Measurements from ENCODE around the gene DBNDD1. TPM values are rescaled to one million over a fixed set of nuclear protein-coding genes. Genes with fewer than 3 reads are reported as not detected.

DBNDD1 gene
- total RNA-seq, 1 experiment from 2014 or later, result 60.2 TPM

DNA sequence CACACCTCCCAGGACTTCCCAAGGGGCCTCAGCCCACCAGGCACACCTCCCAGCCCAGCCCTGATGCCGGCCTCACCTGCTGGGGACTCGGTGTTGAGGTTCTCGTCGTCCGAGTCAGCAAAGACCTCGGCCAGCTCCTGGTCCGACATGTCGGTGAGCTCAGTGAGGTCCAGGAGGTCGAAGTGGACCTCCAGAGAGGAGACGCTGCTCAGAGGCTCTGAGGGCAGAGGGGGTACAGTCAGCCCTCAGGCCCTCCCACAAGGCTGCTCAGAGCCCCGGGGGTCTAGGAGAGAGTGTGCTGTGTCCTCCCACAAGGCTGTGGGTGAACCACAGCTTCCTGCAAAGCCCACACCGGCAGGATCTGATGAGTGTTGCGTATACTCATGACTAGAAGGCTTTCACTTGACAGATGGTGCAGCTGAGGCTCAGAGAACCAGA lies 10.5 kb downstream of the DBNDD1 start:
- Histone ChIP-seq H3K4me2 (ENCODE audit: low read length) (no peak overlapping the region), H3K4me1 (ENCODE audit: control insufficient read depth in 1 of 2, insufficient read depth in 2 of 2, low read length in 2 of 2) (peaks cover 0 to 10% of the 10 kb centered on the region in 2 experiments; a peak in 1 of 4 replicates), H3K27ac (ENCODE audit: low read depth, low read length) (no peak overlapping the region), H3K36me3 (ENCODE audit: control insufficient read depth in 1 of 2, insufficient read depth in 2 of 2, low read length in 2 of 2) (peaks cover 2 to 4% of the 10 kb centered on the region in 2 experiments; a peak in 2 of 4 replicates), H3K9ac (ENCODE audit: low read length) (no peak overlapping the region), H2AFZ (ENCODE audit: low read depth, low read length, poor library complexity, severe bottlenecking) (no peak overlapping the region), H4K20me1 (ENCODE audit: insufficient read depth) (no peaks in the 10 kb centered on the region), H3K9me3 (ENCODE audit: control insufficient read depth in 1 of 2, insufficient read depth in 1 of 2, low read depth in 1 of 2, low read length in 2 of 2) (no peaks in the 10 kb centered on the region), H3K4me3 (replicated peaks in 1 of 2; ENCODE audit: low read depth in 1 of 2, low read length in 2 of 2) (no peak overlapping the region), H3K9me2 (ENCODE audit: insufficient read depth) (no peaks in the 10 kb centered on the region), H3K27me3 (ENCODE audit: insufficient read depth, low read length) (no peaks in the 10 kb centered on the region), H3K79me2 (ENCODE audit: insufficient read depth, low read length) (no peaks in the 10 kb centered on the region)
- TF ChIP-seq EZH2 (IDR thresholded peaks at IDR 0.05) (no peak), TCF7L2 (IDR thresholded peaks at IDR 0.05; ENCODE audit: borderline replicate concordance, extremely low read depth, insufficient read depth, insufficient read length) (no peak), YY1 (IDR thresholded peaks at IDR 0.05; ENCODE audit: extremely low read depth, insufficient replicate concordance, low read depth, low read length) (no peak), ZNF274 (IDR thresholded peaks at IDR 0.05; ENCODE audit: low read depth, low read length) (no peak), EZH2phosphoT487 (IDR thresholded peaks at IDR 0.05; ENCODE audit: borderline replicate concordance) (no peak), ELF1 (IDR thresholded peaks at IDR 0.05; ENCODE audit: borderline replicate concordance, low read depth) (no peak), POLR2A (IDR thresholded peaks at IDR 0.05; ENCODE audit: borderline replicate concordance, extremely low read depth, insufficient read depth, insufficient read length) (no peak), EGR1 (IDR thresholded peaks at IDR 0.05; ENCODE audit: low read depth) (no peak), REST (IDR thresholded peaks at IDR 0.05; ENCODE audit: low read depth) (no peak), CBX3 (IDR thresholded peaks at IDR 0.05; ENCODE audit: low read depth) (no peak), ZFX (IDR thresholded peaks at IDR 0.05) (no peak), MAX (IDR thresholded peaks at IDR 0.05) (no peak), SRF (IDR thresholded peaks at IDR 0.05; ENCODE audit: low read depth) (no peak), JUND (IDR thresholded peaks at IDR 0.05) (no peak), SP1 (IDR thresholded peaks at IDR 0.05; ENCODE audit: low read depth) (no peak), FOSL1 (IDR thresholded peaks at IDR 0.05; ENCODE audit: low read depth) (no peak), CEBPB (IDR thresholded peaks at IDR 0.05; ENCODE audit: low read depth) (no peak), SIN3A (IDR thresholded peaks at IDR 0.05; ENCODE audit: low read depth) (no peak)
- TF ChIP-seq, protein P1, sequence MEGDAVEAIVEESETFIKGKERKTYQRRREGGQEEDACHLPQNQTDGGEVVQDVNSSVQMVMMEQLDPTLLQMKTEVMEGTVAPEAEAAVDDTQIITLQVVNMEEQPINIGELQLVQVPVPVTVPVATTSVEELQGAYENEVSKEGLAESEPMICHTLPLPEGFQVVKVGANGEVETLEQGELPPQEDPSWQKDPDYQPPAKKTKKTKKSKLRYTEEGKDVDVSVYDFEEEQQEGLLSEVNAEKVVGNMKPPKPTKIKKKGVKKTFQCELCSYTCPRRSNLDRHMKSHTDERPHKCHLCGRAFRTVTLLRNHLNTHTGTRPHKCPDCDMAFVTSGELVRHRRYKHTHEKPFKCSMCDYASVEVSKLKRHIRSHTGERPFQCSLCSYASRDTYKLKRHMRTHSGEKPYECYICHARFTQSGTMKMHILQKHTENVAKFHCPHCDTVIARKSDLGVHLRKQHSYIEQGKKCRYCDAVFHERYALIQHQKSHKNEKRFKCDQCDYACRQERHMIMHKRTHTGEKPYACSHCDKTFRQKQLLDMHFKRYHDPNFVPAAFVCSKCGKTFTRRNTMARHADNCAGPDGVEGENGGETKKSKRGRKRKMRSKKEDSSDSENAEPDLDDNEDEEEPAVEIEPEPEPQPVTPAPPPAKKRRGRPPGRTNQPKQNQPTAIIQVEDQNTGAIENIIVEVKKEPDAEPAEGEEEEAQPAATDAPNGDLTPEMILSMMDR (IDR thresholded peaks at IDR 0.05 in 2 of 3, conservative IDR thresholded peaks at IDR 0.05 in 1 of 3; ENCODE audit: borderline replicate concordance in 1 of 3, insufficient read depth in 1 of 3, low read depth in 2 of 3, low read length in 2 of 3), result no peak
- TF ChIP-seq, protein P2, sequence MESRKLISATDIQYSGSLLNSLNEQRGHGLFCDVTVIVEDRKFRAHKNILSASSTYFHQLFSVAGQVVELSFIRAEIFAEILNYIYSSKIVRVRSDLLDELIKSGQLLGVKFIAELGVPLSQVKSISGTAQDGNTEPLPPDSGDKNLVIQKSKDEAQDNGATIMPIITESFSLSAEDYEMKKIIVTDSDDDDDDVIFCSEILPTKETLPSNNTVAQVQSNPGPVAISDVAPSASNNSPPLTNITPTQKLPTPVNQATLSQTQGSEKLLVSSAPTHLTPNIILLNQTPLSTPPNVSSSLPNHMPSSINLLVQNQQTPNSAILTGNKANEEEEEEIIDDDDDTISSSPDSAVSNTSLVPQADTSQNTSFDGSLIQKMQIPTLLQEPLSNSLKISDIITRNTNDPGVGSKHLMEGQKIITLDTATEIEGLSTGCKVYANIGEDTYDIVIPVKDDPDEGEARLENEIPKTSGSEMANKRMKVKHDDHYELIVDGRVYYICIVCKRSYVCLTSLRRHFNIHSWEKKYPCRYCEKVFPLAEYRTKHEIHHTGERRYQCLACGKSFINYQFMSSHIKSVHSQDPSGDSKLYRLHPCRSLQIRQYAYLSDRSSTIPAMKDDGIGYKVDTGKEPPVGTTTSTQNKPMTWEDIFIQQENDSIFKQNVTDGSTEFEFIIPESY (IDR thresholded peaks at IDR 0.05; ENCODE audit: extremely low read depth, insufficient replicate concordance, low read length), result no peak
- no TSS peak for BruUV-seq (replicated peaks)
- ATAC-seq (no peak; the same call in 1 of the 2 replicates), DNase-seq (ENCODE audit: low read depth, low spot score) (no peak)
- ChIA-PET POLR2A (no interaction called here), RAD21 (ENCODE audit: low non-redundant PET in 1 of 2, low total read pairs in 2 of 2, uncharacterized antibody in 2 of 2, unreplicated experiment in 2 of 2) (no interaction called here), CTCF (no interaction called here)
- intact Hi-C loops (cut with micrococcal nuclease), result no loop called here
